Dedifferentiated amniotic fluid mesenchymal stem cell (primary cell): ENCODE measurements around the gene CAMKMT.

Source experiments
- DNase-seq: peaks from one replicate; pipeline ENCODE4 v3.0.0-alpha.2; 2016; ENCODE audit errors: extremely low spot score

The CAMKMT gene

GRCh38 chr2:44688456-44689124, 326.8 kb downstream of the CAMKMT start:
- no peak for DNase-seq

- no peak for DNase-seq
Observed at GRCh38 chr2:44689516-44689915, 327.8 kb downstream of the CAMKMT start.

- DNase-seq = no peak
Observed at GRCh38 chr2:44691174-44691785, 329.5 kb downstream of the CAMKMT start.

- DNase-seq = no peak
Observed at GRCh38 chr2:44692821-44693220, 331.1 kb downstream of the CAMKMT start.

GRCh38 chr2:44700824-44701223, 339.1 kb downstream of the CAMKMT start:
- DNase-seq = no peak

- no peak for DNase-seq
Observed at GRCh38 chr2:44705356-44705755, 343.6 kb downstream of the CAMKMT start.

- no peak for DNase-seq
Observed at GRCh38 chr2:44705876-44706480, 344.2 kb downstream of the CAMKMT start.

- DNase-seq = no peak
Observed at GRCh38 chr2:44706681-44707553, 345.2 kb downstream of the CAMKMT start.

- DNase-seq = no peak
Observed at GRCh38 chr2:44707945-44708660, 346.4 kb downstream of the CAMKMT start.

- DNase-seq = no peak
Observed at GRCh38 chr2:44708661-44709000, 346.9 kb downstream of the CAMKMT start.

GRCh38 chr2:44713170-44713569, 351.4 kb downstream of the CAMKMT start:
- no peak for DNase-seq

GRCh38 chr2:44715671-44716081, 353.9 kb downstream of the CAMKMT start:
- peak; percentile 43 for DNase-seq

GRCh38 chr2:44716131-44716530, 354.4 kb downstream of the CAMKMT start:
- no peak for DNase-seq

- no peak for DNase-seq
Observed at GRCh38 chr2:44718431-44718830, 356.7 kb downstream of the CAMKMT start.

GRCh38 chr2:44719562-44719961, 357.8 kb downstream of the CAMKMT start:
- no peak for DNase-seq

GRCh38 chr2:44722026-44722625, 360.4 kb downstream of the CAMKMT start:
- no peak for DNase-seq

- DNase-seq = no peak
Observed at GRCh38 chr2:44723921-44724320, 362.2 kb downstream of the CAMKMT start.

GRCh38 chr2:44730593-44730992, 368.8 kb downstream of the CAMKMT start:
- no peak for DNase-seq

- DNase-seq = no peak
Observed at GRCh38 chr2:44731505-44731904, 369.8 kb downstream of the CAMKMT start.

- no peak for DNase-seq
Observed at GRCh38 chr2:44736270-44736942, 374.7 kb downstream of the CAMKMT start.

GRCh38 chr2:44740678-44741077, 378.9 kb downstream of the CAMKMT start:
- DNase-seq = no peak
